ENCODE data around the gene TSEN2. TPM values are rescaled to one million over a fixed set of nuclear protein-coding genes. Genes with fewer than 3 reads are reported as not detected.

The TSEN2 gene
- polyA plus RNA-seq, 2 of the 4 experiments (the other 2 are of a cell fraction): 24.9 to 33.1 TPM

- H3K4me1 ChIP-seq: peaks cover 11% of the 10 kb centered on the region
- H3K4me2 ChIP-seq: no peak overlapping the region
- CTCF ChIA-PET: interaction anchor here (1.3 to 3.8 kb wide), 3 partner anchors 14 to 331 kb away, joined by 5 to 12 read pairs (median 8); no protein-coding TSS in a partner anchor
- 61% methylated on average over 4 of the region's 4 CpGs for WGBS (ENCODE audit: missing lambda C conversion rate)
- ATAC-seq: no peak
- no peak for FAIRE-seq
- H3K4me3 ChIP-seq: no peak overlapping the region
- DNase-seq (ENCODE audit: low read depth in 1 of 2, low spot score in 1 of 2): no peak
- no peaks in the 10 kb centered on the region for H3K9me3 ChIP-seq
- H3K27ac ChIP-seq: peak overlapping the region in 1 of 2 experiments; percentile 42; a peak in 1 of 6 replicates
- TF ChIP-seq MAZ (IDR thresholded peaks at IDR 0.05; ENCODE audit: borderline replicate concordance, low read depth, low read length): no peak
- no peak for TF ChIP-seq PBX3 (IDR thresholded peaks at IDR 0.05)
- TF ChIP-seq HDAC2 (IDR thresholded peaks at IDR 0.05): no peak
- no peak for TF ChIP-seq HOXB13 (CRISPR knock-in tag; IDR thresholded peaks at IDR 0.05; ENCODE audit: low read depth)
- TF ChIP-seq RARB (CRISPR knock-in tag; IDR thresholded peaks at IDR 0.05): no peak
- TF ChIP-seq, protein P1, sequence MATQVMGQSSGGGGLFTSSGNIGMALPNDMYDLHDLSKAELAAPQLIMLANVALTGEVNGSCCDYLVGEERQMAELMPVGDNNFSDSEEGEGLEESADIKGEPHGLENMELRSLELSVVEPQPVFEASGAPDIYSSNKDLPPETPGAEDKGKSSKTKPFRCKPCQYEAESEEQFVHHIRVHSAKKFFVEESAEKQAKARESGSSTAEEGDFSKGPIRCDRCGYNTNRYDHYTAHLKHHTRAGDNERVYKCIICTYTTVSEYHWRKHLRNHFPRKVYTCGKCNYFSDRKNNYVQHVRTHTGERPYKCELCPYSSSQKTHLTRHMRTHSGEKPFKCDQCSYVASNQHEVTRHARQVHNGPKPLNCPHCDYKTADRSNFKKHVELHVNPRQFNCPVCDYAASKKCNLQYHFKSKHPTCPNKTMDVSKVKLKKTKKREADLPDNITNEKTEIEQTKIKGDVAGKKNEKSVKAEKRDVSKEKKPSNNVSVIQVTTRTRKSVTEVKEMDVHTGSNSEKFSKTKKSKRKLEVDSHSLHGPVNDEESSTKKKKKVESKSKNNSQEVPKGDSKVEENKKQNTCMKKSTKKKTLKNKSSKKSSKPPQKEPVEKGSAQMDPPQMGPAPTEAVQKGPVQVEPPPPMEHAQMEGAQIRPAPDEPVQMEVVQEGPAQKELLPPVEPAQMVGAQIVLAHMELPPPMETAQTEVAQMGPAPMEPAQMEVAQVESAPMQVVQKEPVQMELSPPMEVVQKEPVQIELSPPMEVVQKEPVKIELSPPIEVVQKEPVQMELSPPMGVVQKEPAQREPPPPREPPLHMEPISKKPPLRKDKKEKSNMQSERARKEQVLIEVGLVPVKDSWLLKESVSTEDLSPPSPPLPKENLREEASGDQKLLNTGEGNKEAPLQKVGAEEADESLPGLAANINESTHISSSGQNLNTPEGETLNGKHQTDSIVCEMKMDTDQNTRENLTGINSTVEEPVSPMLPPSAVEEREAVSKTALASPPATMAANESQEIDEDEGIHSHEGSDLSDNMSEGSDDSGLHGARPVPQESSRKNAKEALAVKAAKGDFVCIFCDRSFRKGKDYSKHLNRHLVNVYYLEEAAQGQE (IDR thresholded peaks at IDR 0.05): no peak
- no peak for TF ChIP-seq JUN (IDR thresholded peaks at IDR 0.05)
- no peak for TF ChIP-seq NR3C1 (IDR thresholded peaks at IDR 0.05)
- TF ChIP-seq, protein P2, sequence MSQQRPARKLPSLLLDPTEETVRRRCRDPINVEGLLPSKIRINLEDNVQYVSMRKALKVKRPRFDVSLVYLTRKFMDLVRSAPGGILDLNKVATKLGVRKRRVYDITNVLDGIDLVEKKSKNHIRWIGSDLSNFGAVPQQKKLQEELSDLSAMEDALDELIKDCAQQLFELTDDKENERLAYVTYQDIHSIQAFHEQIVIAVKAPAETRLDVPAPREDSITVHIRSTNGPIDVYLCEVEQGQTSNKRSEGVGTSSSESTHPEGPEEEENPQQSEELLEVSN (IDR thresholded peaks at IDR 0.05; ENCODE audit: borderline replicate concordance, low read depth): no peak
- no peak for TF ChIP-seq GATA3 (IDR thresholded peaks at IDR 0.05; ENCODE audit: borderline replicate concordance)
- TF ChIP-seq BHLHE40 (IDR thresholded peaks at IDR 0.05; ENCODE audit: low read depth, low read length): no peak
- POLR2A ChIA-PET: no interaction called here
These were observed 18.4 kb upstream of the TSEN2 start for GRCh38 chr3:12465836-12466225.

- CTCF ChIA-PET: interaction anchor here (5.1 kb wide), 1 partner anchor 12 kb away, joined by 39 read pairs; no protein-coding TSS in a partner anchor
- FAIRE-seq: no peak
- 79% methylated on average over 2 of the region's 2 CpGs for WGBS (ENCODE audit: missing lambda C conversion rate)
- Histone ChIP-seq H3K27ac (no peak overlapping the region; a peak in 1 of 6 replicates), H3K4me3 (no peak overlapping the region), H3K4me2 (no peak overlapping the region), H3K4me1 (peaks cover 25% of the 10 kb centered on the region), H3K9me3 (no peaks in the 10 kb centered on the region)
- no peak for DNase-seq (ENCODE audit: low read depth in 1 of 2, low spot score in 1 of 2)
- POLR2A ChIA-PET: no interaction called here
- TF ChIP-seq BCL3 (IDR thresholded peaks at IDR 0.05) (no peak), RCOR1 (IDR thresholded peaks at IDR 0.05; ENCODE audit: low read depth, low read length) (no peak), JUN (IDR thresholded peaks at IDR 0.05) (no peak), RARB (CRISPR knock-in tag; IDR thresholded peaks at IDR 0.05) (no peak), NFE2L2 (conservative IDR thresholded peaks at IDR 0.05; ENCODE audit: low read length) (no peak), FOSB (CRISPR knock-in tag; IDR thresholded peaks at IDR 0.05) (no peak), MYC (IDR thresholded peaks at IDR 0.05; ENCODE audit: borderline replicate concordance, low read length) (no peak), JUNB (IDR thresholded peaks at IDR 0.05) (no peak), EP300 (IDR thresholded peaks at IDR 0.05) (no peak), FOXS1 (CRISPR knock-in tag; IDR thresholded peaks at IDR 0.05) (no peak), CEBPB (IDR thresholded peaks at IDR 0.05) (no peak)
- TF ChIP-seq, protein P3, sequence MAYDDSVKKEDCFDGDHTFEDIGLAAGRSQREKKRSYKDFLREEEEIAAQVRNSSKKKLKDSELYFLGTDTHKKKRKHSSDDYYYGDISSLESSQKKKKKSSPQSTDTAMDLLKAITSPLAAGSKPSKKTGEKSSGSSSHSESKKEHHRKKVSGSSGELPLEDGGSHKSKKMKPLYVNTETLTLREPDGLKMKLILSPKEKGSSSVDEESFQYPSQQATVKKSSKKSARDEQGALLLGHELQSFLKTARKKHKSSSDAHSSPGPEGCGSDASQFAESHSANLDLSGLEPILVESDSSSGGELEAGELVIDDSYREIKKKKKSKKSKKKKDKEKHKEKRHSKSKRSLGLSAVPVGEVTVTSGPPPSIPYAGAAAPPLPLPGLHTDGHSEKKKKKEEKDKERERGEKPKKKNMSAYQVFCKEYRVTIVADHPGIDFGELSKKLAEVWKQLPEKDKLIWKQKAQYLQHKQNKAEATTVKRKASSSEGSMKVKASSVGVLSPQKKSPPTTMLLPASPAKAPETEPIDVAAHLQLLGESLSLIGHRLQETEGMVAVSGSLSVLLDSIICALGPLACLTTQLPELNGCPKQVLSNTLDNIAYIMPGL (CRISPR knock-in tag; IDR thresholded peaks at IDR 0.05; ENCODE audit: borderline replicate concordance): no peak
- ATAC-seq: no peak
These were observed 16.5 kb upstream of the TSEN2 start for GRCh38 chr3:12467746-12468145.
